ENCODE data around the gene GNAS.

GNAS gene

DNA sequence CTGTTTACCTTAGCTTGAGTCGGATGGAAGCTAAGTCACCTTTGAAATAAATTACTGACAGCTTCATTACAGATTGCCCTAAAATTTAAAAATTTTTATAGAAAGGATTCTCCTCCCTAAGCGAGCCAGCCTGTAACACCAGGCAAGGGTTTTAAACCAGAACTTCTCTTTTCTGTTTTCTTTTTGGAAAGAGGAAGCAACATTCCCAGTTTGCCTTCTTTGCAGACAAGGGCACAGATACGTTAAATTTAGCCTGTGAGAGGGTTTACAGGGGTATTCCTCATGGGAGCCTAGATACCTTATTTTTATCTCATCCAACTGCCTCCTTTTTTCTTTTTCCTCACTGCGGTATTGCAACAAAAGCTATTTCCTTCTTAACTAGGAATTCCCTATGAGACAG lies 45.0 kb downstream of the GNAS start:
- TF ChIP-seq, protein P1, sequence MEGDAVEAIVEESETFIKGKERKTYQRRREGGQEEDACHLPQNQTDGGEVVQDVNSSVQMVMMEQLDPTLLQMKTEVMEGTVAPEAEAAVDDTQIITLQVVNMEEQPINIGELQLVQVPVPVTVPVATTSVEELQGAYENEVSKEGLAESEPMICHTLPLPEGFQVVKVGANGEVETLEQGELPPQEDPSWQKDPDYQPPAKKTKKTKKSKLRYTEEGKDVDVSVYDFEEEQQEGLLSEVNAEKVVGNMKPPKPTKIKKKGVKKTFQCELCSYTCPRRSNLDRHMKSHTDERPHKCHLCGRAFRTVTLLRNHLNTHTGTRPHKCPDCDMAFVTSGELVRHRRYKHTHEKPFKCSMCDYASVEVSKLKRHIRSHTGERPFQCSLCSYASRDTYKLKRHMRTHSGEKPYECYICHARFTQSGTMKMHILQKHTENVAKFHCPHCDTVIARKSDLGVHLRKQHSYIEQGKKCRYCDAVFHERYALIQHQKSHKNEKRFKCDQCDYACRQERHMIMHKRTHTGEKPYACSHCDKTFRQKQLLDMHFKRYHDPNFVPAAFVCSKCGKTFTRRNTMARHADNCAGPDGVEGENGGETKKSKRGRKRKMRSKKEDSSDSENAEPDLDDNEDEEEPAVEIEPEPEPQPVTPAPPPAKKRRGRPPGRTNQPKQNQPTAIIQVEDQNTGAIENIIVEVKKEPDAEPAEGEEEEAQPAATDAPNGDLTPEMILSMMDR (IDR thresholded peaks at IDR 0.05; ENCODE audit: low read depth, low read length) = no peak
- H3K4me3 ChIP-seq (ENCODE audit: low read depth, low read length) = no peak overlapping the region

DNA sequence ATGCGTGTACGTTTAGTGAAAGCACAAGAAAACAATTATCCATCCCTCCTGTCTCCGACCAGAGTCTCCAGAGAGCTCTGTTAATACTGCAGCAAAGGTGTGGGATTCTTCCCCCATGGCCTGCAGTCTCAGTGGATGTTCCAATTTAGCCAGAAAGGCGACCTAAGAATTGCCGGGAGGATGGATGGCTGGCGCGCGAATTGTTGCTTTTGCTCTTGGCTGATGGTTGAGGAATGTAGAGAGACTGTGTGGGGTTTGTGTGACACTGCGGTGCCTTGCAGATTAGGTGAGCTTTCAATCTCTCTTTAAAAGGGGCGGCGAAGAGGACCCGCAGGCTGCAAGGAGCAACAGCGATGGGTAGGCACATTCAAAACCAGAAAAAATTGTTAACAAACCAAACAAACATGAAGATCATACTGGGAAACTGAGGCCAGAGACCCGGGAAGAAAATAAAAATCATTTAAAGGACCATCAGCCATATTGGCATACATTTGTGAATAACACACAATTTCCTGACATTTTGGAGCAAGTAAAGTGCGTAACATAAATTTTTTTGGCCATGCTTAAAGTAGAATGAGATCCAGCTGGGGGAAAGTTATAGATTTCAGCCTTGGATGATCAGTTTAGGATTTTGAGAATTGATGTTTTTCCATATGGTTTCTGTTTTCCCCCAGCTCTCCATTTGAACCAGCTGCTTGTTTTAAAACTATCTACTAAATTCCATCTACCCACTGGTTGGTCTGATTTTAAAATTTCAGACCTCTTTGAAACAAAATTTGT lies 46.3 kb downstream of the GNAS start:
- no peak overlapping the region for H3K4me3 ChIP-seq (ENCODE audit: low read depth, low read length)
- TF ChIP-seq, protein P1 (IDR thresholded peaks at IDR 0.05; ENCODE audit: low read depth, low read length) = no peak

DNA sequence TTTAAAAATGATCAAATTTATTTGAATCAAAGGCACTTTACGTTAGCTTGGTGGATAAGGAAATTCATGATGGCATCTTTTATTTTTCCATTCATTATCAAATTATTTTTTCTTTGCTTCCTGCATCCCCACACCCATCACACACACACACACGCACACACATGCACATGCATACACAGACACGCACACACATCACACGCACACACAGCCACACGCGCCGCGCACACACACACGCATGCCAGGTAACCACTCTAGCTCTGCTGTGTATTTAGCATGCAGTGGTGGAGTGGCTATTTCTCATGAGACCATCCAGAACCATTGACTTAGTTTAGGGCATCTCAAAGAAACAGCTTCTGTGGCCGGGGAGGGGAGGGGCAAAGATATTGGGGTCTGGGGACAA lies 47.0 kb downstream of the GNAS start:
- TF ChIP-seq, protein P1 (IDR thresholded peaks at IDR 0.05; ENCODE audit: low read depth, low read length) = no peak
- H3K4me3 ChIP-seq (ENCODE audit: low read depth, low read length) = no peak overlapping the region

DNA sequence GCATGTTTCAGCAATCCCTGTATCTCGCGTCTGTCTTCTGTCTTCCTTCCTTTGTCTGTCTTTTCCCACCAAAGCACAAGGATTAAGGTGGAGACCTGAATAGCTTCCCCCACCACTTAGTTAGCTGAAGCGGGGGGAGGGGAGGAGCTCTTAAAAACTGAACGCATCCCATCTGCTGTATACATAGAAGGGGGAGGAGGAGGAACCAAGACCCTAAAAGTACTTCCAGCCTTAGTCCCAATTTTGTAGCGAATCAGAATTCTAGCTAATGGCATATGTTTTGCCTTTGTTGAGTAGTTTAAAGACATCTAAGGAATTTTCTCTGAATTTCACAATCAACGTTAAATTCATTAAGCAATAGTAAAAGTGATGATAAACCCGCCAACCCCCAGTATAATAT lies 47.9 kb downstream of the GNAS start:
- TF ChIP-seq, protein P1 (IDR thresholded peaks at IDR 0.05; ENCODE audit: low read depth, low read length) = no peak
- no peak overlapping the region for H3K4me3 ChIP-seq (ENCODE audit: low read depth, low read length)

GRCh38 chr20:58901488-58902402 lies 49.2 kb downstream of the GNAS start:
- H3K4me3 ChIP-seq (ENCODE audit: low read depth, low read length) = no peak overlapping the region
- TF ChIP-seq, protein P1 (IDR thresholded peaks at IDR 0.05; ENCODE audit: low read depth, low read length) = no peak

- H3K4me3 ChIP-seq (ENCODE audit: low read depth, low read length) = no peak overlapping the region
- TF ChIP-seq, protein P1 (IDR thresholded peaks at IDR 0.05; ENCODE audit: low read depth, low read length) = no peak
These were observed 51.1 kb downstream of the GNAS start for GRCh38 chr20:58903614-58904013.

- no peak overlapping the region for H3K4me3 ChIP-seq (ENCODE audit: low read depth, low read length)
- TF ChIP-seq, protein P1 (IDR thresholded peaks at IDR 0.05; ENCODE audit: low read depth, low read length) = no peak
These were observed 52.7 kb downstream of the GNAS start for GRCh38 chr20:58905236-58905635.

Measured in WI38 (cell line).